Stimulated activated naive B cell treated with anti-CD40 and anti-IgM and Interleukin-4, amounts not matched to agents 10 μg/mL and 1 μg/mL and 100 μg/mL, for 72 hours (primary cell): Measurements from ENCODE around the gene SLX9.
"Not testable (repeated sequence)": the region's sequence is repeated elsewhere in the genome, so short reads cannot be mapped to it uniquely, and the experiment has no call there.

ENCODE experiments used
- ATAC-seq, 2 donors: fragments of 150-1000 bp; cut with Tn5 transposase; replicated peaks; 2 replicates each; pipeline ENCODE4 v1.10.0; 2021; ENCODE audit warnings: moderate library complexity in 1 of 2
- DNase-seq: peaks from one replicate; pipeline ENCODE4 v3.0.0; 2021
- H3K27ac Mint-ChIP-seq: one replicate; pipeline ENCODE4 v1.8.0; 2022; ENCODE audit warnings: mild to moderate bottlenecking, mixed read lengths
- H3K27me3 Mint-ChIP-seq, 2 donors: one replicate each; pipeline ENCODE4 v1.8.0; 2022; ENCODE audit warnings: mixed read lengths in 2 of 2
- H3K36me3 Mint-ChIP-seq, 2 donors: one replicate each; pipeline ENCODE4 v1.8.0; 2022; ENCODE audit warnings: mixed read lengths in 2 of 2, mild to moderate bottlenecking in 1 of 2
- H3K4me1 Mint-ChIP-seq, 2 donors: one replicate each; pipeline ENCODE4 v1.8.0; 2022; ENCODE audit warnings: mixed read lengths in 2 of 2, mild to moderate bottlenecking in 1 of 2
- H3K4me3 Mint-ChIP-seq, 2 donors: one replicate each; pipeline ENCODE4 v1.8.0; 2022; ENCODE audit warnings: mild to moderate bottlenecking in 2 of 2, mixed read lengths in 2 of 2, moderate library complexity in 1 of 2
- H3K9me3 Mint-ChIP-seq, 2 donors: one replicate each; pipeline ENCODE4 v1.8.0; 2022; ENCODE audit warnings: mixed read lengths in 2 of 2, mild to moderate bottlenecking in 1 of 2

The SLX9 gene

GRCh38 chr21:44969066-44969670 is 29.3 kb downstream of the SLX9 start:
- no peak overlapping the region for H3K27ac Mint-ChIP-seq
- H3K4me3 Mint-ChIP-seq = no peak overlapping the region
- DNase-seq (no peak), ATAC-seq (no peak)
- H3K27me3 Mint-ChIP-seq = no peaks in the 10 kb centered on the region
- no peaks in the 10 kb centered on the region for H3K9me3 Mint-ChIP-seq
- peaks cover 20 to 37% of the 10 kb centered on the region in 2 donors for H3K4me1 Mint-ChIP-seq
- H3K36me3 Mint-ChIP-seq = peaks cover 63 to 76% of the 10 kb centered on the region in 2 donors

GRCh38 chr21:44969931-44970755 is 30.3 kb downstream of the SLX9 start:
- H3K27ac Mint-ChIP-seq = no peak overlapping the region
- peaks cover 63 to 76% of the 10 kb centered on the region in 2 donors for H3K36me3 Mint-ChIP-seq
- H3K4me1 Mint-ChIP-seq = peaks cover 13 to 27% of the 10 kb centered on the region in 2 donors
- H3K9me3 Mint-ChIP-seq = no peaks in the 10 kb centered on the region
- H3K27me3 Mint-ChIP-seq = no peaks in the 10 kb centered on the region
- no peak for ATAC-seq
- DNase-seq = no peak
- no peak overlapping the region for H3K4me3 Mint-ChIP-seq

- DNase-seq = no peak
- no peak for ATAC-seq
- no peaks in the 10 kb centered on the region for H3K27me3 Mint-ChIP-seq
- H3K4me3 Mint-ChIP-seq = no peak overlapping the region
- no peaks in the 10 kb centered on the region for H3K9me3 Mint-ChIP-seq
- H3K27ac Mint-ChIP-seq = no peak overlapping the region
- peaks cover 9 to 19% of the 10 kb centered on the region in 2 donors for H3K4me1 Mint-ChIP-seq
- H3K36me3 Mint-ChIP-seq = peaks cover 64 to 76% of the 10 kb centered on the region in 2 donors
Measured at GRCh38 chr21:44970766-44971671, 31.2 kb downstream of the SLX9 start.

GRCh38 chr21:44971672-44971995 is 31.8 kb downstream of the SLX9 start:
- peaks cover 7 to 13% of the 10 kb centered on the region in 2 donors for H3K4me1 Mint-ChIP-seq
- ATAC-seq (no peak), DNase-seq (no peak)
- H3K4me3 Mint-ChIP-seq = no peak overlapping the region
- peaks cover 61 to 75% of the 10 kb centered on the region in 2 donors for H3K36me3 Mint-ChIP-seq
- H3K9me3 Mint-ChIP-seq = no peaks in the 10 kb centered on the region
- no peaks in the 10 kb centered on the region for H3K27me3 Mint-ChIP-seq
- H3K27ac Mint-ChIP-seq = no peak overlapping the region

- no peak for DNase-seq
- Mint-ChIP-seq H3K27me3 (no peaks in the 10 kb centered on the region), H3K4me3 (no peak overlapping the region), H3K36me3 (peaks cover 55 to 73% of the 10 kb centered on the region in 2 donors), H3K4me1 (peaks cover 6 to 11% of the 10 kb centered on the region in 2 donors), H3K27ac (no peak overlapping the region), H3K9me3 (no peaks in the 10 kb centered on the region)
- peak in 1 of 2 donors; percentile 21 for ATAC-seq
Measured at GRCh38 chr21:44972301-44972814, 32.5 kb downstream of the SLX9 start.

GRCh38 chr21:44972821-44973220 is 33.0 kb downstream of the SLX9 start:
- peaks cover 51 to 70% of the 10 kb centered on the region in 2 donors for H3K36me3 Mint-ChIP-seq
- H3K27ac Mint-ChIP-seq = no peak overlapping the region
- no peak overlapping the region for H3K4me3 Mint-ChIP-seq
- DNase-seq = no peak
- no peaks in the 10 kb centered on the region for H3K27me3 Mint-ChIP-seq
- H3K9me3 Mint-ChIP-seq = no peaks in the 10 kb centered on the region
- ATAC-seq = no peak
- peaks cover 6 to 11% of the 10 kb centered on the region in 2 donors for H3K4me1 Mint-ChIP-seq

GRCh38 chr21:44973598-44973997 is 33.8 kb downstream of the SLX9 start:
- no peaks in the 10 kb centered on the region for H3K27me3 Mint-ChIP-seq
- ATAC-seq (no peak), DNase-seq (no peak)
- H3K4me1 Mint-ChIP-seq = peaks cover 6 to 11% of the 10 kb centered on the region in 2 donors
- no peak overlapping the region for H3K4me3 Mint-ChIP-seq
- no peaks in the 10 kb centered on the region for H3K9me3 Mint-ChIP-seq
- H3K27ac Mint-ChIP-seq = peak overlapping the region; percentile 71
- H3K36me3 Mint-ChIP-seq = peaks cover 48 to 69% of the 10 kb centered on the region in 2 donors

- no peak for ATAC-seq
- Mint-ChIP-seq H3K36me3 (peaks cover 45 to 64% of the 10 kb centered on the region in 2 donors), H3K27me3 (no peaks in the 10 kb centered on the region), H3K4me3 (no peak overlapping the region), H3K9me3 (no peaks in the 10 kb centered on the region), H3K4me1 (peaks cover 4 to 6% of the 10 kb centered on the region in 2 donors), H3K27ac (no peak overlapping the region)
- DNase-seq = no peak
Measured at GRCh38 chr21:44974676-44975075, 34.8 kb downstream of the SLX9 start.

- ATAC-seq (no peak), DNase-seq (no peak)
- Mint-ChIP-seq H3K9me3 (no peaks in the 10 kb centered on the region), H3K36me3 (peaks cover 38 to 52% of the 10 kb centered on the region in 2 donors), H3K4me3 (no peak overlapping the region), H3K27ac (no peak overlapping the region), H3K27me3 (no peaks in the 10 kb centered on the region), H3K4me1 (peaks cover 0 to 2% of the 10 kb centered on the region in 2 donors)
Measured at GRCh38 chr21:44975720-44976555, 36.1 kb downstream of the SLX9 start.

GRCh38 chr21:44976556-44977393 is 36.9 kb downstream of the SLX9 start:
- not testable (repeated sequence) for H3K27me3 Mint-ChIP-seq, H3K9me3 Mint-ChIP-seq, H3K27ac Mint-ChIP-seq, H3K4me1 Mint-ChIP-seq, DNase-seq, H3K4me3 Mint-ChIP-seq, ATAC-seq
- H3K36me3 Mint-ChIP-seq = peaks cover 32 to 47% of the 10 kb centered on the region in 2 donors

- no peaks in the 10 kb centered on the region for H3K9me3 Mint-ChIP-seq
- no peaks in the 10 kb centered on the region for H3K27me3 Mint-ChIP-seq
Measured at GRCh38 chr21:44977616-44978340, 37.9 kb downstream of the SLX9 start.

More at GRCh38 chr21:44977616-44978340, 37.9 kb downstream of the SLX9 start:
- ATAC-seq = no peak
- no peak for DNase-seq
- no peak overlapping the region for H3K27ac Mint-ChIP-seq
- no peak overlapping the region for H3K4me3 Mint-ChIP-seq
- peaks cover 0 to 2% of the 10 kb centered on the region in 2 donors for H3K4me1 Mint-ChIP-seq
- peaks cover 27 to 37% of the 10 kb centered on the region in 2 donors for H3K36me3 Mint-ChIP-seq
